ENCODE measurements around the gene EPN2.

The EPN2 gene

DNA sequence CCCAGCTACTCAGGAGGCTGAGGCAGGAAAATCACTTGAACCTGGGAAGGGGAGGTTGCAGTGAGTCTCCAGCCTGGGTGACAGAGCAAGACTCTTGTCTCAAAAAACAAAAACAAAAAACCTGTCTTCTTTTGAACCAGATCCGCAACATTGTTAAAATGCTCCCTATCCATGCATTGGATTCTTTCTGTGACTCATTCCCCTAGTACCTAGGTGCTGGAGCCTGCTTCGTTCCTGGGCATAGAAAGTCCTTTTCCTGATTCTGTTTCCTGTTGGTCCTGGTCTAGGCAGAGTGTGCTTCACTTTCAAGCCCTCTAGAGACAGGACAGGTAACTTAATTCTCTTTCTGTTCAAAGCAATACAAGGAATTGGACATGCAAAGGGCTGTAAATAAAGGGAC is 5.2 kb downstream of the EPN2 start:
- no peak for DNase-seq

DNA sequence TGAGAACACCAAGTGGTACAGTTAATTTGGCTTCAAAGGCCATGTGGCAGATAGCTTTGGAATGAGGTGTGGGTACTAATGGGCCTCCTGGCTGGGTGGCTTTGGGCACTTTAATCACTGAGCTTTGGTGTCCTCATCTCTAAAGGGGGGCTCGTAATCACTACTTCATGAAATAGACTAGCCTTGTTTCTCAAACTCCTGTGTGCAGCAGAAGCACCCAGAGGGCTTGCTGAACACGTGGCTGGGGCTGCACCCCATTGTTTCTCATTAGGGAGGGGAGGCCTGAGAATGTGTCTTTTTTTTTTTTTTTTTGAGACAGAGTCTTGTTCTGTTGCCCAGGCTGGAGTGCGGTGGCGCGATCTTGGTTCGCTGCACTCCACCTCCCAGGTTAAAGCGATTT is 5.8 kb downstream of the EPN2 start:
- no peak for DNase-seq

DNA sequence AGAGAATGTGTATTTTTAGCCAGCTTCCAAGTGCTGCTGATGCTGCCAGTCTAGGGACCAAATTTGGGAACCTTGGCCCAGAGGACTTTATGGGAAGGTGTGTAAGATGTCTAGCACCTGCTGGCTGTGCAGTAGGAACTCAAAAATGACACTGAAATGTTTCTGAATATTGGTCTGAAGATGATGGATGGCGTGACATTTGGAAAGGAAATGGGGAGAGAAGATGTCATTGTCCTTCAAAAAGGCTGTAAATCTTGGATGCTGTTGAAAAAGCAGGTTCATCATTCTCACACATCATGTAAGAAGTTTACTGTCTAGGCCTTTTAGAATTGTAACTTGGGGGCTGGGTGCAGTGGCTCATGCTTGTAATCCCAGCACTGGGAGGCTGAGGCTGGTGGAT is 6.7 kb downstream of the EPN2 start:
- DNase-seq = no peak

DNA sequence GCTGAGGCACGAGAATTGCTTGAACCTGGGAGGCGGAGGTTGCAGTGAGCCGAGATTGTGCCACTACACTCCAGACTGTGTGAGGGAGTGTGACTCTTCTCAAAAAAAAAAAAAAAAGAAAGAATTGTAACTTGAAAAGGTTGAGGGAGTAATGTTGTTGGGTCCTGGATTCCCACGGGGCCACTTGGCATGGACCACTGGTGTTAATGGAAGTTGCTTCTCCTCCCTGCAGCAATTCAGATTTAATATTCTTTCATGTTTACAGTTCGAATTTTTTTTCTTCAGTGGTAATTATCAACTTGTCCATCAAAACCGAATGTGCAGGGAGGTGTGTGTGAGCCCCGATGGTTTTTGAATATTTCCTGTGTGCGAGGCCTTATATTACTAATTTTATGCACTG is 7.2 kb downstream of the EPN2 start:
- no peak for DNase-seq

DNA sequence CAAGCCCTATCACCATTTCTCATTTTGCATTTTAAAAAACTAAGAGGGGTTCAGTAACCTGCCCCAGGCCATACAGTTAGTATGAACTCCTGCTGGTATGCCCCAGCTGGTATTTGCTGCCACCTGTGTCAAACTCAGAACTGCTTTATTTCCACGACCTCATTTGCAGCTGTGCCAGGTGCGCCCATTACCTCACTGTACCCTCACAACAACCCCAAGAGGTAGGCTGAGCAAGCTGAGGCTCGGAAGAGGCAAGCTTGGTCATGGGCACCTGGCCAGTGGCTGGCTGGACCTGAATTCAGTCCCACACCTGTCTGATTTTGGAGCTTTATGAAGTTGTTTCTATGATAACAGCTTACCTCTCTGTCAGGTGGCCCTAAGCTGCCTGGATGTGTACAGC is 7.6 kb downstream of the EPN2 start:
- DNase-seq = no peak

DNA sequence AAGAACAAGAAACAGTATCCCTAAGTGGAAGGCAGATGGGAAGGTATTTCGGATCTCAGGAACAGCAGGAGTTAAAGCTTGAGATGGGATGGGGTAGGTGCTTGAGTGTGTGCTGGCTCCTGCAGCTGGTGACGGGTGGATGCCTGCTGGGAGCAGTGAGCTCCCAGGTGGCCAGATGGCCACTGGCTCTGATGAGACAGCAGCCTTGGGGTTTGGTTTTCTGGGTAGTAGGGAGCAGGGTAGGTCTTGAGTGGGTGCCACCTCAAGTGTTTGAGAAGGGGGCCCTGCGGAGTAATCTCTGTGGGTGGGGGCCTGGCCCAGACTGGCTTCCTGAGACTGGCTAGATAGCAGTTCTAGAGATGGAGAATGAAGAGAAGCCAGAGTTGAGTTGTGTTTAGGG is 10.3 kb downstream of the EPN2 start:
- DNase-seq = no peak

DNA sequence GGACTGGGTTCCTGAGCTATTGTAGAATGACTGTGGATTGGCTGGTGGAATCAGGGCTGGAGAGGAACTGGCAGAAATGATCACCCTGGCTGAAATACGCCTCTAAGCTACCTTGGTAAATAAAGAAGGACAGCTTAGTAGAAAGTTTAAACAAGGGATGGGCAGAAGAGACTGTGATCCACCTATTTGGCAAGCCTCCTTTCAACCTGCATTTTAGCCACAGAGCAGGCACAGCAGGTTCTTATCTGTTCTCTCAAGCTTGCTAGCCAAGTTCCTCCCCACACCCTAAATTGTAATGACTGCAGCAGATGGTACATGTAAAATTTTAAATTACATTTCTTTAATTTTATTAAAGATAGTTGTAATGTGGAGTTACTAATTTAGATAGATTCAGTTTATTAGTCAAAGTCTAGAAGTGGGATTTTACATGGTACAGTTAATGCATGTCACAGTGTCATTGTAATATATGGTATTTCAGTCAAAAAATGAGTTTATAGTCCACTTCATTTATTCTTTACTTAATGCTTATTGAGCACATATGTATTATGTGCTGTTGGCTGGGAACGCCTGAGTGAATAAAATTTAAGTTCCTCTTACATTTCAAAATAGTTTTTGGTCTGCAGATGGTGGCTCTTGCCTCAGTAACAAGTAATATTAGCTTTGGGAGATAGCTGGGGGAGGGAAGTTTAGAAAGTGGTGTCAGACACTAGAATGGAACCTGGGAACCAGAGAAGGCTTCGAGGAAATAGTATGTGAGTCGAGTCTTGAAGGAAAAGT is 11.2 kb downstream of the EPN2 start:
- DNase-seq = no peak

DNA sequence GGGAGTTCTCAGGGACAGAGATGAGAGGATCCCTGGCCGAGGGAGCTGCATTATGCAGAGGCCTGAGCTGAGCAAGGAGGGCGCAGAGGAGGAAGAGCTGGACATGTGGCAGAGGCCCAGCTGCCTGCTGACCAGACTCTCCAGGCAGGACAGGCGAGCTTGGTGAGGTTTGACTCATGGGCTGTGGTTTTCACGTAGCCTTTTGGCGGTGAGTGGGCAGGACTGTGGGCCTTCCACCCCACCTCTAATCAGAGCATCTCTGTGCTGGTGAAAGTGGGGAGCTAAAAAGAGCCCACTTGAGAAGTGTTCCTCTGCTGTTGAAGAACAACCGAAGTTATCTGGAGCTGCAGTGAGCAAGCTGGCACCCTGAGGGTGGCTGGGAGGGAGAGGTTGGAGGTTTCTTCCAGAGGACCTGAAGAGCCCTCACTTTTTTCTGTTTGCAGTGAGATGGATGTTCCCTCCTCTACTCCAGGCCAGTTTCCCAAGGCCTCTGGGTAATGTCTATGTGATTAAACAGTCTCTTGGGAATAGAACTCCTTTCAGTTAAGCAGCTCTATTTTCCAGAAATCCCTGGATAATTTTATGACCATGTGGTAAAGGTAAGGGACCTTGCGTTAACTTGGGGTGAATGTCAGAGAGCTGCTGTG is 11.9 kb downstream of the EPN2 start:
- DNase-seq = no peak

DNA sequence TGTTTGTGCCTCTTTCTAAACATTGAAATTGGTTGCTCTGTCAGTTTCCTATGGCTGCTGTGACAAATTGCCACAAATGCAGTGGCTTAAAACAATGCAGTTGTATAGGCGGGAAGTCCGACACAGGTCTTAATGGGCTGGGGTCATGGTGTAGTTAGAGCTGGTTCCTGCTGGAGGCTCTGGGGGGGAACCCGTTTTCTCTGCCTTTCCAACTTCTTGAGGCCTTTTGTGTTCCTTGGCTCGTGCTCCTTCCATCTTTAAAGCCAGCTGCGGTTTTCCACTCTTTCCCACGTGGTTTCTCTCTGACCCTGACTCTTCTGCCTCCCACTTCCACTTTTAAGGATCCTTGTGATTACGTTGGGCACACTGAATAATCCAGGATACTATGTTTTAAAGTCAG is 12.5 kb downstream of the EPN2 start:
- DNase-seq = no peak

DNA sequence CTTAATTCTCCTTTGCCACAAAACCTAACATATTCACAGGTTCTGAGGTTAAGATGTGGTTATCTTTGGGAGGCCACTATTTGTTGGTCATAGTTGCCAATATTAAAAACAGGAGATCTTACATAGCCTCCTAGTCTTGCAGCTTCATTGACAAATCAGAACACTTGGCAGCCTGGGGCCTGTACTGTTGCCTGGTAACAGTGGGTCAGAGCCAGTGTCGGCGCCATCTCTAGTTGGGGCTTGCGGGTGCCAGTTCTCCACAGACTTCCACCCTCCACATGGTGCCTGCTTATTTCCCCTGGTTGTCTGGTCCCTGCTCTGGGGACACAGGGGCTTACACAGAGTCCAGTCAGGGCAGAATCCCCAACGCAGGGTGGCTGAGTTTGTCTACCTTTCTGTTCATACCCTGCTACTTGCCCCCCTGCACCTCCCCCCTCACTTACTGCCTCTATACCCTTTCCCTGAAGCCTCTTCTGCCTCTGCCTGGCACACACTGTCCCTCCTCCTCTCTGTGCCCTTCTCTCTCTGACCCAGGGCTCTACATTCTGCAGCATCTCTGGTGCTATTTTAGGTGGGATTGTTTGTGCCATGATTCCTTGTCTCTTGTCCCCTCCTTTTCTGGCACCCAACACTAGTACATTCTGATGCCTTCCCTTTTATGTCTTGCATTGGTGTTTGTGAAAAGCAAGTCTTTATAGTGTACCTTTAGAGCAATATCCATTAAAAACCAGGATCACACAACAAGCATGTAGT is 13.4 kb downstream of the EPN2 start:
- DNase-seq = no peak

DNA sequence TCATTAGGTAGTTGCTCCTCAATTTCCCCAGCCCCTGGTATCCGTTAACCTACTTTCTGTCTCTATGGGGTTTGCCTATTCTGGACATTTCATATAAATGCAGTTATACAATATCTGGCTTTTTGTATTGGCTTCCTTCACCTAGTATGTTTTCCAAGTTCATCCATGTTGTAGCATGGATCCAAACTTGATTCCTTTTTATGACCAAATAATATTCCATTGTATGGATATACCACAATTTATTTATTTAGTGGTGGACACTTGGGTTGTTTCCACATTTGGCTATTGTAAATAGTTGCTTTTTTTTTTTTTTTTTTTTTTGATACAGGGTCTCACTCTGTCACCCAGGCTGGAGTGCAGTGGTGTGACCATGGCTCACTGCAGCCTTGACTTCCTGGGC is 15.9 kb downstream of the EPN2 start:
- DNase-seq = no peak

DNA sequence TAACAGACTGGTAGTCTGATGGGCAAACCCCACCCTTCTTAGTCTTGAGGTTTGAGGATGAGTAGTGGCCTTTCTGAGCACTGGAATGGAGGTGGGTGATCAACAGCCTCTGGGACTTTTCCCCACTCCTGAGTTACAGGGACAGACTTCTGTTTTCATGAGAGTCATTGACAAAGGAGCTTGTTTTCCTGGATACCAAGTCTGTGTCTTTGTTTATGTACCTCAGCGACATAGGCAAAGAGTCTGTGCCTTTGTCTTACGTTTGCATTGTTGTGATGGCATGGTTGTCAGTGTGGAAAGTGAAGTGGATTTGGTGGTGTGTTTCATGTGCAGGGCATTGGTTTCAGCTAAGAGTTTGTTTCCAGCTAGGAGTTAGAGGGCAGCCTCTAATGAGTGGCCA is 17.5 kb downstream of the EPN2 start:
- DNase-seq = no peak

DNA sequence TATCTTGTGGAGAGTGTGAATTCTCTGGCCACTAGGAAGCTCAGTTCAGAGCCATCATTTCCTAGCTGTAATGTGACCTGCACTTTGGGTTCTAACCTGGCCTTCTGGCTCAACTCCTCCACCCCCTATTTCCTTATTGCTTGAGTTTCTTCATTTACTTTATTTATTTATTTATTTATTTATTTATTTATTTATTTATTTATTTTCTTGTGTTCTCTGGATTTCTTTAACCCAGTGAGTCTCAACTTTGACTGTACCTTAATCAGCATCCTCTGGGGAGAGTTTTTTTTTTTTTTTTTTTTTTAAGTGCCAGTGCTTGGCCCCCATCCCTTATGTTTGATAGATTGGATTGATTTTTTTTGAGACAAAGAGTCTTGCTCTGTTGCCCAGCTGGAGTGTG is 18.1 kb downstream of the EPN2 start:
- DNase-seq = no peak

DNA sequence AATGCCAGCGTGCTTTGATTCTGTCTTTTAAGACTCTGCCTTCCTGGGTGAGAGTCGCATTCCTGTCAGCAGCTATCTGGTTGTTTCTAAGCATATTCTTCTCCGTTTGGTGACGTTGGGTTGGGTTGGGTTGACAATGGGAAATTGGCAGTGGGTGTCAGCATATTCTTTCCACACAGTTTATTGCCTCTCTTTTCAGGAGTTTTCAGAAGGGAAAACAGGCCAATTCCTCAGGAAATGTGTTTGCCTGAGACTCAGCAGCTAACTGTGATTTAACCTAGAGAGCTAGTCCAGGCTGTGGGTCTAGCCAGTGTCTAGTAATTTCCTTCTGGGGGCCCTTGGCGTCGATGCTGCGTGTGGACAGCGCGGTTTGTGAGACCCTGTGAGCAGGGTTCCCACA is 21.2 kb downstream of the EPN2 start:
- no peak for DNase-seq

DNA sequence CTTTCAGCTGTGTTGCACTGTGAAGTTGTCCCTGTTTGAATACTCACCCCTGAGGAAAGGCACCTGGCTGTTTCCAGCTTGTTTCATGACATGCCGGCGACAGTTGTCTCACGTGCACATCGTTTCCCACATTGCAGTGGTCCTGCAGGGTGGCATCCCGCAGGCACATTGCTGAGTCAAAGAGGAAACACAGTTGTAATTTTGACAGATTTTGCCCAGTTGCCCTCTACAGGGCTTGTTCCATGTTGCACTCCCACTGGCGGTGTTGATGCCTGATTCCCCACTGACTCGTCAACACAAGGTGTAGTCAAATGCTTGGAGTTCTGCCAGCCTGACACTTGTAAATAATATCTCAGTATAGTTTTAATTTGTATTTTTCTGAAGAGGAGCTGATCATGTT is 23.8 kb downstream of the EPN2 start:
- no peak for DNase-seq

DNA sequence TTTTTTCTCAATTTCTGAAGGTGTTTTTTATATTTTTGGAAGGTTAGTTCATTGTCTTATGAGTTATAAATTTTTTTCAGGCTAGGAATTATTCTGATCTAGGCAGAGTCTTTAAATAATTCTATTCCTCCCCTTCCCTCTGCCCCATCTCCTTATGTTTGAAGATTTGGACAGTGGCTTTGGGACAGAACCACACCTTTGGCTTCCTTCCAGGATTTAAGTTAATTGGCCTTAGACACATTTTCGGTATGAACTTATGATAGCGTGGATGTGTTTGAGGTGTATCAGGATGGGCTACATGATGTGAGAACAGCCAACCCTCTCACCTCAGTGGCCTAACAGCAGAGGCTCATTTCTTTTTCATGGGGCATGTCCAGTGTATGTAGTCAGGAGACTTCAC is 24.3 kb downstream of the EPN2 start:
- DNase-seq = no peak

DNA sequence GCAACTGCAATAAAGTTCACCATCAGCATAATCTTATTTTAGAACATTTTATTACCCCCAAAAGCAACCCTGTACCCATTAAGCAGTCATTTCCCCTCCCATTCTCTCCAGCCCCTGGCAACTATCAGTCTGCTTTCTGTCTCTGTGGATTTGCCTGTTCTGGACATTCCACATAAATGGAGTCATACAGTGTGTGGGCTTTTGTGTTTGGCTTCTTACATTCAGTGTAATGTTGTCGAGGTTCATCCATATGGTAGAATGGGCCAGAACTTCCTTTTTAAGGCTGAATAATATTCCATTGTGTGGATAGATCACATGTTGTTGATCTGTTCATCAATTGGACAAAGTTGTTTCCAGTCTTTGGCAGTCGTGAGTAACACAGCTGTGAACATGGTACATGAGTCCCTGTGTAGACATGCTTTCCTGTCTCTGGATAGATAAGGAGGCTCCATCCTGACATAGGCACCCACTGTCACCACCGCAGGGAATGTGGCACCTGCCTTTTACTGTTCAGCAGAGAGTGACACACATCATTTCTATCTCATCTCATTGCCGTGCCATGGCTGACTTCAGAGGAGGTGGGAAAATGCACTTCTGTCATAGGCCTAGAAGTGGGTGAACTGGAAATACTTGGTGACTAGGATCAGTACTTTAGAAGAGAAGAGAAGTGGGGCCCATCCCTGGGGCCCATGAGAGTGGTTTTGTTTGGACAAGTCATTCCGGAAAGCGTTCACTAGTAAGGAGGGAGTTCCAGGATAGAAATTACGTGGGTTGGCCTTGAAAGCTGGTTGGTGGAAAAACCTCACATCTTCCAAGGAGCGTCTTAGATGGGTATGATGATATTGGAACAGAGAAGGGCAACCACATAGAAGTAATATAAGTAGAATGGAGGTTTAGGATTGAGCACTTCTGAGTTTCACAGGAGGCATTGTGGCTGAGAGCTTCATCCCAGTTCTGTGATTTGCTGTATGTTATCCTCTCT is 25.8 kb downstream of the EPN2 start:
- no peak for DNase-seq

DNA sequence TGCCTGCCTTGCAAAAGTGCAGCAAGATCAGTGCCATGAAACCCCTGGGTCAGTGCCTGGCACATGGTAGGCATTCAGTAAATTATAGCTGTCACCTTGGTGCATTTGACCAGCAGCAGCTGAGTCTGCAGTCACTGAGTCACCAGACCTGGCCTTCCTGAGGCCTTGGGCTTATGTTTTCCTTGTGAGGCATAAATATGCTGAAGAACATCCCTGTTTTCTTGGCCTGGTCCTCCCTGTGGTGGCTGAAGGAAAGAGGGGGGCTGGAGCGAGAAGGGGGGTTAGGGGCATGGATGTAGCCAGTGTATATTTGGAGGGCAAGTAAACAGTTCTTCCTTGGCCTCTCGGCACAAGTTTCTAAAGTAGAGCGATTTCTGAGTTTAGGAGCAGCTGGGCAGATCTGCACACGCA is 26.5 kb downstream of the EPN2 start:
- DNase-seq = no peak

DNA sequence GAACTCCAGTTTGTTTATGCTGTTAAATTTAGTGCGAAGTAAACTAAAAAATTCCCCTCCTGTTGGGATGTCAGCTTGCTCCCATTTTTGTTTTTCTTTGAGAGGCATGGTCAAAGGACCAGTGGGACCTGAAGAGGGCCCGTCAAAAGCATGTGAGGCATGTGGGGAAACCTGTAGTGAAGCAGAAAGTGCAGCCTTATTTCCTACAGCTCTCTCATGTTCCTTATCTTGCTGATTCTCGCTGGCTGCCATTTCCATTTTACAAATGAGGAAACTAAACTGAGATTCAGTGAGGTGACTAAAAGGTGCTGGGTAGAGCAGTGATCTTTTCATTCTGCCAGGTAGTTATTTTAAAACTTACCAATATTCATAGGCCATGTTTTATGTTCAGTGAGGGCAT is 27.1 kb downstream of the EPN2 start:
- no peak for DNase-seq

DNA sequence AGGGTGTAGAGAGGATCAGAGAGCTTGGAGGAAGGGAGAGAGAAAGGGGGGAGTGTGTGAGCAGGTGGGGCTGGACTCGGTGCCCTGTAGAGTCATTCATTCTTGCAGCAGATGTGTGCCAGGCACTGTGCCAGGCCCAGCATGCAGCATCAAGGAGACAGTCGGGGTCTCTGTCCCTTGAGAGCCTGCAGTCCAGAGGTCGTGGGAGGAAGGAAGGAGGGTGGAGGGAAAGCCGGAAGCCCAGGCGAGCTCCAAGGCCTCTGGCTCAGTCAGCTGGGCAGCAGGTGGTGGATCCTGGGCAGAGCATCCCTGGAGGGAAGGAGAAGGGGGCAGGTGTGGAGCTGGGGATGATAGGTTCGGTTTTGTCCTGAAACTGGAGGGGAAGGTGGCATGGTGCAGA is 27.5 kb downstream of the EPN2 start:
- no peak for DNase-seq

DNA sequence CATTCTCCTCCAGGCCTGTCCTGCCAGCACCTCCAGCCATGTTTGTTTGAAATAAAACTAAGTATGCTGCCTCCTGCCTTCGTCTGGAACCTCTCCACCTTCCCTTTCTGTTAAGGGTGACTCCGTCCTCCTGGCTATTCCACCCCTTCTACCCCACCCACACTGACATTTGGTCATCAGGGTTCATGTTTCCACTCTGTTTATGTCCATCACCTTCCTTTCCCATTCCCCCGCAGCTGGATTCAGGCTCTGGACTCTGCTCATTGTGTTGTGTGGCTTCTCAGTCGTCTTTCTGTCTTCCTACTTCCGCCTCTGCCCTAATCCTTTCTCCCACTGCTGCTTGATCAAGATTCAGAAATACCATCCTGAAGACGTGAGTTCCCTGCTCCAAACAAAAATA is 28.6 kb downstream of the EPN2 start:
- no peak for DNase-seq

DNA sequence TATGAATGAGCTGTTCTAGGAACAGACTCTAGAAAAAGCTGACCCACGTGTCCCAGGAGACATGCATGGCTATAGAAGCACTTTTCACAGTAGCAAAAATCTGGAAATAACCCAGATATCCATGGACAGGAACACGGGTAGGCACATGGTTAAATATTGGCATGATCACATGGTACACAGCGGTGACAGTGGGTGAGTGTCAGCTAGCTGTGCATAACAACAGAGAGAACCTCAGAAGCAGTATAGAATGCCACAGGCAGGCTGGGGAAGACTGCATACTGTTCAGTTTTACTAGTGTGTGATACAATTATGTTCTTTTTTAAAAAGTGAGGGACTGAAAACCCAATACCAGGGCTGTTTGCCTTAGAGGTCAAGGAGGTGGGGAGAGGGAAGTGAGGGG is 31.4 kb downstream of the EPN2 start:
- no peak for DNase-seq

DNA sequence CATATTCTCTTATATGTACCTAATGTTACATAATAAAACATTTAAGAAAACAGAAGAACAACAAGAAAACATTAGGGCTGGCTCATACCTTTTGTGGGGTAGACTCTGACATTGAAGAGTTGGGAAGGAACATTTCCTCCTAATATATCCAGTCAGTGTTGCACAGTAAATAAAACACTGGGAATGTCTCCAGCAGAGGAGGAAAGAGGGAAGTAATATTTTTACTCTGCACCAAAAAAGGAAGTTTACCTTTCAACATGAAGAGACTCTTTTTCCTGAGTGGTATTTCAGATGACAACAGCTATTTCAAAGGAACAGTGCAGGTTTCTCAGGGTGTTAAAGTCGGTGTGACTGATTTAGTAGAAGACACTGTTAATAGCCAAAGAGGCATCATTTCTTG is 31.9 kb downstream of the EPN2 start:
- no peak for DNase-seq

Data from GOT3 (cell line).